ENCODE results near the gene MRPL19.
A peak's percentile ranks its signal among the peaks of the same experiment; 100 is the strongest.
"Not testable (repeated sequence)": the region's sequence is repeated elsewhere in the genome, so short reads cannot be mapped to it uniquely, and the experiment has no call there.

The MRPL19 gene

GRCh38 chr2:75666911-75667310, 20.3 kb downstream of the MRPL19 start:
- no peak for DNase-seq (ENCODE audit: low read depth in 2 of 3, low spot score in 1 of 3)

- no peak for DNase-seq (ENCODE audit: low read depth in 2 of 3, low spot score in 1 of 3)
Measured at GRCh38 chr2:75667884-75668283, 21.3 kb downstream of the MRPL19 start.

GRCh38 chr2:75675423-75675822, 28.8 kb downstream of the MRPL19 start:
- DNase-seq (ENCODE audit: low read depth in 2 of 3, low spot score in 1 of 3): not testable (repeated sequence)

- no peak for DNase-seq (ENCODE audit: low read depth in 2 of 3, low spot score in 1 of 3)
Measured at GRCh38 chr2:75675908-75676307, 29.3 kb downstream of the MRPL19 start.

- no peak for DNase-seq (ENCODE audit: low read depth in 2 of 3, low spot score in 1 of 3)
Measured at GRCh38 chr2:75676464-75676863, 29.9 kb downstream of the MRPL19 start.

- no peak for DNase-seq (ENCODE audit: low read depth in 2 of 3, low spot score in 1 of 3)
Measured at GRCh38 chr2:75679556-75679955, 33.0 kb downstream of the MRPL19 start.

- no peak for DNase-seq (ENCODE audit: low read depth in 2 of 3, low spot score in 1 of 3)
Measured at GRCh38 chr2:75680402-75680801, 33.8 kb downstream of the MRPL19 start.

- DNase-seq (ENCODE audit: low read depth in 2 of 3, low spot score in 1 of 3): not testable (repeated sequence)
Measured at GRCh38 chr2:75683430-75683829, 36.8 kb downstream of the MRPL19 start.

- DNase-seq (ENCODE audit: low read depth in 2 of 3, low spot score in 1 of 3): no peak
Measured at GRCh38 chr2:75688196-75688595, 41.6 kb downstream of the MRPL19 start.

- no peak for DNase-seq (ENCODE audit: low read depth in 2 of 3, low spot score in 1 of 3)
Measured at GRCh38 chr2:75698918-75699317, 52.3 kb downstream of the MRPL19 start.

GRCh38 chr2:75702593-75702992, 56.0 kb downstream of the MRPL19 start:
- DNase-seq (ENCODE audit: low read depth in 2 of 3, low spot score in 1 of 3): no peak

GRCh38 chr2:75703589-75704287, 57.2 kb downstream of the MRPL19 start:
- no peak for DNase-seq (ENCODE audit: low read depth in 2 of 3, low spot score in 1 of 3)

GRCh38 chr2:75705921-75706320, 59.3 kb downstream of the MRPL19 start:
- DNase-seq (ENCODE audit: low read depth in 2 of 3, low spot score in 1 of 3): no peak

GRCh38 chr2:75707901-75708300, 61.3 kb downstream of the MRPL19 start:
- DNase-seq (ENCODE audit: low read depth in 2 of 3, low spot score in 1 of 3): no peak

- DNase-seq (ENCODE audit: low read depth in 2 of 3, low spot score in 1 of 3): no peak
Measured at GRCh38 chr2:75709297-75709696, 62.7 kb downstream of the MRPL19 start.

- no peak for DNase-seq (ENCODE audit: low read depth in 2 of 3, low spot score in 1 of 3)
Measured at GRCh38 chr2:75710220-75710576, 63.6 kb downstream of the MRPL19 start.

GRCh38 chr2:75710577-75711253, 64.1 kb downstream of the MRPL19 start, which contains the start of gene GCFC2:
GCFC2 (minus strand) TSS chr2:75710915; CDS start chr2:75710855, 60 bp downstream.
- peak; percentile 69 to 80 (median 73) for DNase-seq (ENCODE audit: low read depth in 2 of 3, low spot score in 1 of 3)

- DNase-seq (ENCODE audit: low read depth in 2 of 3, low spot score in 1 of 3): not testable (repeated sequence)
Measured at GRCh38 chr2:75711590-75711989, 65.0 kb downstream of the MRPL19 start.

GRCh38 chr2:75716406-75716805, 69.8 kb downstream of the MRPL19 start:
- no peak for DNase-seq (ENCODE audit: low read depth in 2 of 3, low spot score in 1 of 3)

- DNase-seq (ENCODE audit: low read depth in 2 of 3, low spot score in 1 of 3): no peak
Measured at GRCh38 chr2:75719616-75720015, 73.0 kb downstream of the MRPL19 start.

GRCh38 chr2:75720525-75720924, 73.9 kb downstream of the MRPL19 start:
- DNase-seq (ENCODE audit: low read depth in 2 of 3, low spot score in 1 of 3): no peak

GRCh38 chr2:75722687-75723086, 76.1 kb downstream of the MRPL19 start:
- DNase-seq (ENCODE audit: low read depth in 2 of 3, low spot score in 1 of 3): no peak
